Measurements from ENCODE around the gene KRTAP4-5.
"Not testable (repeated sequence)": the region's sequence is repeated elsewhere in the genome, so short reads cannot be mapped to it uniquely, and the experiment has no call there.

KRTAP4-5 gene

DNA sequence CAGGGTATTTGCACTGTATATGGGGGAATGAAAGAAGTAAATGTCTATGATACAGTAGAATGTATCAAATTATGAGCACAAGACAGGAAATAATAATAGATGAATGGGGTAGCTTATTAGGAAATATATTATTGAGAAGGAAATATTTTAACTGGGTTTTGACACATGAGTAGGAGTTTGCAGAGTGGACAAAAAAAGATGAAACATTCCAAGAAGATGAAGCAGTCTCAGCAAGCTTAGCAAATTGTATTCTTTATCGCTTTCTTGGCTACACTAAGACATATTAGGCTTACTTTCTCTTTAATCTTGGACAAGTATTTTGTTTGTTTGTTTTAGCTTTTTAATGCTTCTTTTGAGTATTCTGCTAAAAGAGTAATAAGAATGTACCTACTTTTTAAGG is 45.7 kb downstream of the KRTAP4-5 start:
- DNase-seq (ENCODE audit: low read depth): no peak
- TF ChIP-seq, protein P1, sequence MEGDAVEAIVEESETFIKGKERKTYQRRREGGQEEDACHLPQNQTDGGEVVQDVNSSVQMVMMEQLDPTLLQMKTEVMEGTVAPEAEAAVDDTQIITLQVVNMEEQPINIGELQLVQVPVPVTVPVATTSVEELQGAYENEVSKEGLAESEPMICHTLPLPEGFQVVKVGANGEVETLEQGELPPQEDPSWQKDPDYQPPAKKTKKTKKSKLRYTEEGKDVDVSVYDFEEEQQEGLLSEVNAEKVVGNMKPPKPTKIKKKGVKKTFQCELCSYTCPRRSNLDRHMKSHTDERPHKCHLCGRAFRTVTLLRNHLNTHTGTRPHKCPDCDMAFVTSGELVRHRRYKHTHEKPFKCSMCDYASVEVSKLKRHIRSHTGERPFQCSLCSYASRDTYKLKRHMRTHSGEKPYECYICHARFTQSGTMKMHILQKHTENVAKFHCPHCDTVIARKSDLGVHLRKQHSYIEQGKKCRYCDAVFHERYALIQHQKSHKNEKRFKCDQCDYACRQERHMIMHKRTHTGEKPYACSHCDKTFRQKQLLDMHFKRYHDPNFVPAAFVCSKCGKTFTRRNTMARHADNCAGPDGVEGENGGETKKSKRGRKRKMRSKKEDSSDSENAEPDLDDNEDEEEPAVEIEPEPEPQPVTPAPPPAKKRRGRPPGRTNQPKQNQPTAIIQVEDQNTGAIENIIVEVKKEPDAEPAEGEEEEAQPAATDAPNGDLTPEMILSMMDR (conservative IDR thresholded peaks at IDR 0.05; ENCODE audit: low read depth, low read length): no peak
- H3K4me3 ChIP-seq (ENCODE audit: low read length): no peak overlapping the region

DNA sequence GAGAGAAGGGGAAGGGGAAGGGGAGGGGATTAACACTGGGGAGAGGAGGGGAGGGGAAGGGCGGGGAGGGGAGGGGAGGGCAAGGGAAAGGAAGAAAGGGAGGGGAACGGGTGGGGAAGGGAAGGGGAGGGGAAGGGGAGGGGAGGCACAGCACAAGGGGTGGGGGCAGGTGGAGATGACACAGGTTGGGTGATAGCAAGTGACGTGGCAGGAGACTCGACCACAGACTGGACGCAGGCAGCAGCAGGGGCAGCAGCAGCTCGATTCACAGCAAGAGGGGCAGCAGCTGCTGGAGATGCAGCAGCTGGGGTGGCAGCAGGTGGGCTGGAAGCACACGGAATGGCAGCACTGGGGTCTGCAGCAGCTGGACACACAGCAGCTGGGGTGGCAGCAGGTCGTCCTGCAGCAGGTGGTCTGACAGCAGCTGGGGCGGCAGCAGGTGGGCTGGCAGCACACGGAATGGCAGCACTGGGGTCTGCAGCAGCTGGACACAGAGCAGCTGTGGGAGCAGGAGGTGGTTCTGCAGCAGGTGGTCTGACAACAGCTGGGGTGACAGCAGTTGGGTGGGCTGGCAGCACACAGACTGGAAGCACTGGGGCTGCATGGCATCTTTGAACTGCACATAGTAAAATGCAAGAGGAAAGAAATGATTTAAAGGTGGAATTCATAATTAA is 47.9 kb downstream of the KRTAP4-5 start, which contains the start of gene KRTAP4-16:
KRTAP4-16 (minus strand) TSS at position 624 of the 674 bp plus-strand sequence; CDS start at position 624, 0 bp downstream.
- DNase-seq (ENCODE audit: low read depth): no peak
- TF ChIP-seq, protein P1 (conservative IDR thresholded peaks at IDR 0.05; ENCODE audit: low read depth, low read length): no peak
- no peak within 1 kb of the TSS for H3K4me3 ChIP-seq (ENCODE audit: low read length)

DNA sequence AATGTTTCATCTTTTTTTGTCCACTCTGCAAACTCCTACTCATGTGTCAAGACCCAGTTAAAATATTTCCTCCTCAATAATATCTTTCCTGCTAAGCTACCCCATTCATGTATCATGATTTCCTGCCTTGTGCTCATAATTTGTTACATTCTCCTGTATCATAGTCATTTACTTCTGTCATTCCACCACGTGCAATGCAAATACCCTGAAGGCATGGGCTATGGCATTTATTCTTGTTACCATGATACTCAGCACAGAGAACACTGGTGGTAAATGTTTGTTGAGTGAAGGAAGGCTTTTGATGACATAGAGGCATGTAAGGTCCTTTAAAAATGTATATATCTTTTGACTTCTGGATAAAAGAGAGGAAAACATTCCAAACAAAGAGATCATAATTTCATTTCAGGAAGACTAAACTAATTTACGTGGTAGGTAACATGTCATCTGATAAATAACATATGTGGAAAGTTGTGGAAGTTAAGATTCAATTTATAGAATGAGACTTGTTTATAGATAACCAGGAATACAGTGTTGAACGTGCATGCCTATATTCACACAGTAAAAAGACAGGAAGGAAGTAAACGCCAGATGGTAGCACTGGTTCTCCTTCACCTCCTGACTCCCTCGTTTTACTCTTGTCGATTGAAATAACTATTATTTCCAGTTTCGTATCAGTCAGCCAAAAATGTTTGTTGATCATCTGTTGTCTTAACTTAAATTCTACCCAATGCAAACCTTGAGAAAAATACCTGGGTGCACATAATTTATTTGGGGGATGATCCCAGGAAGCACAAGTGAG is 49.7 kb downstream of the KRTAP4-5 start:
- DNase-seq (ENCODE audit: low read depth); H3K4me3 ChIP-seq (ENCODE audit: low read length): not testable (repeated sequence)

All from retinal pigment epithelial cell (primary cell).